ENCODE results near the gene TBXAS1. TPM values are rescaled to one million over a fixed set of nuclear protein-coding genes. Genes with fewer than 3 reads are reported as not detected.

TBXAS1 gene
- 17.7 TPM for polyA plus RNA-seq (2013, experiment 1 of 2)
- 19.0 TPM for polyA plus RNA-seq (2013, experiment 2 of 2)

GRCh38 chr7:139829025-139829774 is at the start of gene TBXAS1:
TBXAS1 (plus strand) TSS chr7:139829264; CDS start chr7:139829391, 127 bp downstream.
- no peak for DNase-seq
- H4K91ac ChIP-seq (ENCODE audit: low read length) = peak within 1 kb of the TSS; percentile 45
- H2BK5ac ChIP-seq (ENCODE audit: low read depth, low read length, poor library complexity, severe bottlenecking) = peak within 1 kb of the TSS; percentile 95
- H4K8ac ChIP-seq (ENCODE audit: low read length) = peak within 1 kb of the TSS; percentile 48
- peak within 1 kb of the TSS; percentile 17 for H3K4me2 ChIP-seq (ENCODE audit: low read length, poor library complexity, severe bottlenecking)
- H3K27ac ChIP-seq (ENCODE audit: low read length, poor library complexity, severe bottlenecking) = peak within 1 kb of the TSS; percentile 97
- H2BK15ac ChIP-seq (ENCODE audit: low read depth, poor library complexity, severe bottlenecking) = no peak within 1 kb of the TSS
- peaks cover 8% of the 10 kb centered on the region for H3K79me1 ChIP-seq (replicated peaks; ENCODE audit: low read length, poor library complexity, severe bottlenecking)
- H2AK5ac ChIP-seq (ENCODE audit: low read length, severe bottlenecking) = peak within 1 kb of the TSS; percentile 96
- peaks cover 3% of the 10 kb centered on the region for H3K9me3 ChIP-seq (ENCODE audit: control insufficient read depth, low read length)
- no peak within 1 kb of the TSS for H2BK120ac ChIP-seq (ENCODE audit: low read depth, low read length)
- peak within 1 kb of the TSS in 1 of 2 experiments; percentile 36 for H3K4ac ChIP-seq (ENCODE audit: low read depth in 1 of 2, low read length in 2 of 2)
- no peaks in the 10 kb centered on the region for H3K36me3 ChIP-seq (ENCODE audit: control insufficient read depth in 1 of 2, insufficient read depth in 2 of 2, low read depth in 1 of 2, low read length in 2 of 2)
- H2AFZ ChIP-seq (ENCODE audit: low read depth, low read length) = no peak within 1 kb of the TSS
- H3K4me3 ChIP-seq (ENCODE audit: insufficient read depth in 1 of 2, low read depth in 1 of 2, low read length in 2 of 2) = no peak within 1 kb of the TSS
- WGBS = 98% methylated on average over 9 of the region's 10 CpGs
- H3K4me1 ChIP-seq (ENCODE audit: control insufficient read depth, insufficient read depth, low read depth, low read length) = peaks cover 21% of the 10 kb centered on the region
- no peak within 1 kb of the TSS for H3K23ac ChIP-seq (ENCODE audit: low read length in 2 of 2)
- H3K14ac ChIP-seq (ENCODE audit: low read length in 2 of 2) = no peak within 1 kb of the TSS
- no peak within 1 kb of the TSS for H3K9ac ChIP-seq (ENCODE audit: low read length)
- H2BK12ac ChIP-seq (ENCODE audit: low read length in 2 of 2) = peak within 1 kb of the TSS; percentile 16 to 81
- H3K27me3 ChIP-seq (ENCODE audit: control insufficient read depth in 1 of 2, insufficient read depth in 1 of 2, low read length in 2 of 2) = peaks cover 0 to 26% of the 10 kb centered on the region in 2 experiments
- peak within 1 kb of the TSS; percentile 28 to 57 for H3K18ac ChIP-seq (ENCODE audit: low read depth in 1 of 2, low read length in 2 of 2)

GRCh38 chr7:139782932-139783331 is 46.1 kb upstream of the TBXAS1 start:
- Histone ChIP-seq H2AFZ (ENCODE audit: low read depth, low read length) (no peak overlapping the region), H3K9ac (ENCODE audit: low read length) (no peak overlapping the region), H3K23ac (ENCODE audit: low read length in 2 of 2) (no peak overlapping the region), H3K4me3 (ENCODE audit: insufficient read depth in 1 of 2, low read depth in 1 of 2, low read length in 2 of 2) (no peak overlapping the region), H3K27ac (ENCODE audit: low read length, poor library complexity, severe bottlenecking) (no peak overlapping the region), H2AK5ac (ENCODE audit: low read length, severe bottlenecking) (no peak overlapping the region), H3K14ac (ENCODE audit: low read length in 2 of 2) (no peak overlapping the region), H2BK5ac (ENCODE audit: low read depth, low read length, poor library complexity, severe bottlenecking) (peak overlapping the region; percentile 12), H4K91ac (ENCODE audit: low read length) (no peak overlapping the region), H2BK15ac (ENCODE audit: low read depth, poor library complexity, severe bottlenecking) (no peak overlapping the region), H3K4me1 (ENCODE audit: control insufficient read depth, insufficient read depth, low read depth, low read length) (peaks cover 7% of the 10 kb centered on the region), H2BK120ac (ENCODE audit: low read depth, low read length) (no peak overlapping the region), H3K4ac (ENCODE audit: low read depth in 1 of 2, low read length in 2 of 2) (no peak overlapping the region), H3K27me3 (ENCODE audit: control insufficient read depth in 1 of 2, insufficient read depth in 1 of 2, low read length in 2 of 2) (no peaks in the 10 kb centered on the region), H2BK12ac (ENCODE audit: low read length in 2 of 2) (no peak overlapping the region), H3K9me3 (ENCODE audit: control insufficient read depth, low read length) (no peaks in the 10 kb centered on the region), H3K36me3 (ENCODE audit: control insufficient read depth in 1 of 2, insufficient read depth in 2 of 2, low read depth in 1 of 2, low read length in 2 of 2) (no peaks in the 10 kb centered on the region), H3K18ac (ENCODE audit: low read depth in 1 of 2, low read length in 2 of 2) (no peak overlapping the region), H3K4me2 (ENCODE audit: low read length, poor library complexity, severe bottlenecking) (no peak overlapping the region), H3K79me1 (replicated peaks; ENCODE audit: low read length, poor library complexity, severe bottlenecking) (peaks cover 20% of the 10 kb centered on the region), H4K8ac (ENCODE audit: low read length) (no peak overlapping the region)
- WGBS = 98% methylated on average over 2 of the region's 3 CpGs
- no peak for DNase-seq

GRCh38 chr7:139783647-139784385 is 45.2 kb upstream of the TBXAS1 start:
- Histone ChIP-seq H3K36me3 (ENCODE audit: control insufficient read depth in 1 of 2, insufficient read depth in 2 of 2, low read depth in 1 of 2, low read length in 2 of 2) (peaks cover 0 to 4% of the 10 kb centered on the region in 2 experiments), H3K4ac (ENCODE audit: low read depth in 1 of 2, low read length in 2 of 2) (no peak overlapping the region), H3K4me1 (ENCODE audit: control insufficient read depth, insufficient read depth, low read depth, low read length) (peaks cover 7% of the 10 kb centered on the region), H2AFZ (ENCODE audit: low read depth, low read length) (no peak overlapping the region), H3K14ac (ENCODE audit: low read length in 2 of 2) (no peak overlapping the region), H3K9me3 (ENCODE audit: control insufficient read depth, low read length) (no peaks in the 10 kb centered on the region), H3K9ac (ENCODE audit: low read length) (no peak overlapping the region), H3K27me3 (ENCODE audit: control insufficient read depth in 1 of 2, insufficient read depth in 1 of 2, low read length in 2 of 2) (no peaks in the 10 kb centered on the region), H2BK5ac (ENCODE audit: low read depth, low read length, poor library complexity, severe bottlenecking) (no peak overlapping the region), H2BK120ac (ENCODE audit: low read depth, low read length) (no peak overlapping the region), H4K8ac (ENCODE audit: low read length) (no peak overlapping the region), H3K18ac (ENCODE audit: low read depth in 1 of 2, low read length in 2 of 2) (no peak overlapping the region), H3K23ac (ENCODE audit: low read length in 2 of 2) (no peak overlapping the region), H2AK5ac (ENCODE audit: low read length, severe bottlenecking) (no peak overlapping the region), H3K27ac (ENCODE audit: low read length, poor library complexity, severe bottlenecking) (no peak overlapping the region), H2BK12ac (ENCODE audit: low read length in 2 of 2) (no peak overlapping the region), H3K4me2 (ENCODE audit: low read length, poor library complexity, severe bottlenecking) (no peak overlapping the region), H2BK15ac (ENCODE audit: low read depth, poor library complexity, severe bottlenecking) (no peak overlapping the region), H3K79me1 (replicated peaks; ENCODE audit: low read length, poor library complexity, severe bottlenecking) (peaks cover 20% of the 10 kb centered on the region), H4K91ac (ENCODE audit: low read length) (peak overlapping the region; percentile 64), H3K4me3 (ENCODE audit: insufficient read depth in 1 of 2, low read depth in 1 of 2, low read length in 2 of 2) (no peak overlapping the region)
- no peak for DNase-seq
- WGBS = 39% methylated on average over 3 of the region's 3 CpGs

GRCh38 chr7:139784648-139785047 is 44.4 kb upstream of the TBXAS1 start:
- Histone ChIP-seq H4K91ac (ENCODE audit: low read length) (no peak overlapping the region), H3K4me3 (ENCODE audit: insufficient read depth in 1 of 2, low read depth in 1 of 2, low read length in 2 of 2) (no peak overlapping the region), H2BK120ac (ENCODE audit: low read depth, low read length) (no peak overlapping the region), H3K36me3 (ENCODE audit: control insufficient read depth in 1 of 2, insufficient read depth in 2 of 2, low read depth in 1 of 2, low read length in 2 of 2) (peaks cover 0 to 5% of the 10 kb centered on the region in 2 experiments), H3K27ac (ENCODE audit: low read length, poor library complexity, severe bottlenecking) (no peak overlapping the region), H2BK5ac (ENCODE audit: low read depth, low read length, poor library complexity, severe bottlenecking) (no peak overlapping the region), H2AFZ (ENCODE audit: low read depth, low read length) (no peak overlapping the region), H3K23ac (ENCODE audit: low read length in 2 of 2) (no peak overlapping the region), H3K79me1 (replicated peaks; ENCODE audit: low read length, poor library complexity, severe bottlenecking) (peaks cover 16% of the 10 kb centered on the region), H3K9me3 (ENCODE audit: control insufficient read depth, low read length) (no peaks in the 10 kb centered on the region), H3K4me1 (ENCODE audit: control insufficient read depth, insufficient read depth, low read depth, low read length) (peaks cover 5% of the 10 kb centered on the region), H3K4me2 (ENCODE audit: low read length, poor library complexity, severe bottlenecking) (no peak overlapping the region), H2BK15ac (ENCODE audit: low read depth, poor library complexity, severe bottlenecking) (no peak overlapping the region), H2BK12ac (ENCODE audit: low read length in 2 of 2) (no peak overlapping the region), H2AK5ac (ENCODE audit: low read length, severe bottlenecking) (no peak overlapping the region), H3K18ac (ENCODE audit: low read depth in 1 of 2, low read length in 2 of 2) (no peak overlapping the region), H3K14ac (ENCODE audit: low read length in 2 of 2) (no peak overlapping the region), H3K9ac (ENCODE audit: low read length) (no peak overlapping the region), H3K4ac (ENCODE audit: low read depth in 1 of 2, low read length in 2 of 2) (no peak overlapping the region), H4K8ac (ENCODE audit: low read length) (no peak overlapping the region), H3K27me3 (ENCODE audit: control insufficient read depth in 1 of 2, insufficient read depth in 1 of 2, low read length in 2 of 2) (no peaks in the 10 kb centered on the region)
- DNase-seq = no peak
- WGBS = 83% methylated on average over 3 of the region's 3 CpGs

All from mesenchymal stem cell (in vitro differentiated cells and primary cell).